ENCODE measurements around the gene AGMAT.

- TF ChIP-seq CTCF (IDR thresholded peaks at IDR 0.05; ENCODE audit: insufficient read depth, low read depth, low read length) (no peak), EZH2 (IDR thresholded peaks at IDR 0.05; ENCODE audit: insufficient read depth, low read length) (no peak)
Observed at GRCh38 chr1:15524021-15524282, 60.9 kb downstream of the AGMAT start, which contains the start of gene CASP9.
